ENCODE results near the gene CATSPERB. TPM values are rescaled to one million over a fixed set of nuclear protein-coding genes. Genes with fewer than 3 reads are reported as not detected.

CATSPERB gene
- total RNA-seq, 4 donors from 2014 or later = 0.29 to 4.1 (median 2.6) TPM

GRCh38 chr14:91752961-91753360, 21.1 kb upstream of the CATSPERB start:
- intact Hi-C loops (cut with DNase I; ENCODE audit: low total_unique reads) = no loop called here
- Histone ChIP-seq H3K4me3 (no peak overlapping the region), H3K27me3 (no peaks in the 10 kb centered on the region), H3K9me3 (no peaks in the 10 kb centered on the region), H3K36me3 (no peaks in the 10 kb centered on the region), H3K4me1 (no peaks in the 10 kb centered on the region), H3K27ac (no peak overlapping the region)
- no peak for TF ChIP-seq POLR2A (IDR thresholded peaks at IDR 0.05)
- TF ChIP-seq CTCF (IDR thresholded peaks at IDR 0.05) = no peak
- no peak for DNase-seq

- intact Hi-C loops (cut with DNase I; ENCODE audit: low total_unique reads) = no loop called here
- H3K36me3 ChIP-seq = no peaks in the 10 kb centered on the region
- H3K27me3 ChIP-seq = no peaks in the 10 kb centered on the region
- no peak for TF ChIP-seq POLR2A (IDR thresholded peaks at IDR 0.05)
- TF ChIP-seq CTCF (IDR thresholded peaks at IDR 0.05) = no peak
- DNase-seq = no peak
- no peaks in the 10 kb centered on the region for H3K4me1 ChIP-seq
- no peaks in the 10 kb centered on the region for H3K9me3 ChIP-seq
- no peak overlapping the region for H3K4me3 ChIP-seq
- H3K27ac ChIP-seq = no peak overlapping the region
Observed at GRCh38 chr14:91751719-91752118, 19.8 kb upstream of the CATSPERB start.

GRCh38 chr14:91750634-91751198, 18.8 kb upstream of the CATSPERB start:
- no peak for DNase-seq

GRCh38 chr14:91749868-91750267, 18.0 kb upstream of the CATSPERB start:
- intact Hi-C loops (cut with DNase I; ENCODE audit: low total_unique reads) = no loop called here
- Histone ChIP-seq H3K27me3 (no peaks in the 10 kb centered on the region), H3K36me3 (no peaks in the 10 kb centered on the region), H3K4me3 (no peak overlapping the region), H3K27ac (no peak overlapping the region), H3K4me1 (no peaks in the 10 kb centered on the region), H3K9me3 (no peaks in the 10 kb centered on the region)
- TF ChIP-seq CTCF (IDR thresholded peaks at IDR 0.05) = no peak
- TF ChIP-seq POLR2A (IDR thresholded peaks at IDR 0.05) = no peak
- no peak for DNase-seq

More at GRCh38 chr14:91750634-91751198, 18.8 kb upstream of the CATSPERB start:
- TF ChIP-seq CTCF (IDR thresholded peaks at IDR 0.05) = no peak
- no peak for TF ChIP-seq POLR2A (IDR thresholded peaks at IDR 0.05)
- Histone ChIP-seq H3K4me3 (no peak overlapping the region), H3K27me3 (no peaks in the 10 kb centered on the region), H3K9me3 (no peaks in the 10 kb centered on the region), H3K27ac (no peak overlapping the region), H3K4me1 (no peaks in the 10 kb centered on the region), H3K36me3 (no peaks in the 10 kb centered on the region)
- intact Hi-C loops (cut with DNase I; ENCODE audit: low total_unique reads) = no loop called here

- Histone ChIP-seq H3K27ac (no peak overlapping the region), H3K27me3 (no peaks in the 10 kb centered on the region), H3K36me3 (no peaks in the 10 kb centered on the region), H3K9me3 (no peaks in the 10 kb centered on the region), H3K4me3 (no peak overlapping the region), H3K4me1 (no peaks in the 10 kb centered on the region)
- DNase-seq = no peak
- intact Hi-C loops (cut with DNase I; ENCODE audit: low total_unique reads) = no loop called here
- TF ChIP-seq CTCF (IDR thresholded peaks at IDR 0.05) = no peak
- no peak for TF ChIP-seq POLR2A (IDR thresholded peaks at IDR 0.05)
Observed at GRCh38 chr14:91748049-91748448, 16.2 kb upstream of the CATSPERB start.

Data from uterus (tissue), 4 donors.